ENCODE measurements around the gene DMAP1.
A peak's percentile ranks its signal among the peaks of the same experiment; 100 is the strongest.

The DMAP1 gene

DNA sequence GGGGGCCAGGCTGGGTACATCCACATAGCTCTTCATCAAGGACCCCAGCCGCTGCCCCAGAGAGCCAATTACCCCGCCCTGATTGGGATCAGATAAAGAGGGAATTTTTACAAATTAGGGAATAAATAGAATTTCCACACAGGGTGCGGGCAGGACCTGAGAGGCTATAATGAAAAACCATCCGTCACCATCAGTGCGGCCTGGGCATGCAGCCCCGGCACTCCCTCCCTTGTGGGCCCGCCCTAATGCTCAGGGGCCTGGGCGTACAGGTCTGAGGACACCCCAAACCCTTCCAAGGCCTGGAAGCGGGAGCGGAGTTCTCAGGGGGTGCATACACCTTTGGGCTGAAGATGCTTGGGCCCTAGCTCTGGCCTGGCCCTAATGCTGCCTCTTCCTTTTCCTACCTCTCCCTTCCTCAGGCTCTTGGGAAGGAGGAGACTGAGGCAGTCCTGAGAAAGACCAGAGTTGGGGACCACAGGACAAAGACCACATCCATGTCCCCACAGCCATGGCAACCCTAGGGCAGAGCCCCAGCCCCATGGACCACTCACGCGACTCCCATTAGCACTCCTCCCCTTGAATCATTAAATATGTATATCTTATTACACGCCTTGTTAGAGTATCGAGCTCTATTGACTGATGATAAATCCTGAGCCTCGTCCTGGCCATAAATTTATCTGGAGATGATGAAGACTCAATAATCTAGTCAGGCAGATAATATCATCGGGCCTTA lies 16.3 kb downstream of the DMAP1 start:
- DNase-seq, result no peak

DNA sequence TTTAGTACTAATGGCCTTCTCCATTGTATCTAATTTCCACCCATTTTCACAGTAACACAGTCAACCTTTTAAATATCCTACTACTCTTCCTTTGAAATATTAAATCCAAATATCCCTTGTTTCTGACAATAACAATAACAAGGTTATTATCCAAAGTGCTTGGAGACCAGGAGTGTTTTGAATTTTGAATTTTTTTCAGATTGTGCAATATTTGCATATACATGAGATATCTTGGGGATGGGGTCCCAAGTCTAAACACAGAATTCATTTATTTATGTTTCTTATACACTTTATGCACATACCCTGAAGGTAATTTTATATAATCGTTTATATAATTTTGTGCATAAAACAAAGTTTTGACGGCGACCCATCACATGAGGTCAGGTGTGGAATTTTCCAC lies 17.5 kb downstream of the DMAP1 start:
- DNase-seq, result no peak

GRCh38 chr1:44233593-44233992 lies 20.3 kb downstream of the DMAP1 start:
- DNase-seq, result no peak

DNA sequence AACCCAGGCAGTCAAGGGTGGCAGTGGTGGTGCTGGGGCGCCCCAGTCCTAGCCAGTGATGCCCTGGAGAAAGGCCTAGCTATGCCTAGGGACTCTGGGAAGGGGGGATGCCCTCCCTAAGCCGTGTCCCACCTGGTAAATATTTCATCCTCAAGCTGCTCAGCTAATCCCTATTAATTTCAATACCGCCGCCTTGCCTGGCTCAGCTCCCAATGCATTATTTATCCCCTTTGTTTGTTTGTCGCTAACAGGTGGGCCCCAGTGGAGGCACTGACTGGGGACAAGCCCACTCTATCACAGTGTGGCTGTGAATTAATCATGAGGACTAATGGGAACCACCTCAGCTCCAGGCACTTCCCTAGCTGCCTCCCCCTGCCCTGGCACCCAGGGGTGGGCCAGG lies 22.5 kb downstream of the DMAP1 start:
- no peak for DNase-seq

- no peak for DNase-seq
Observed at GRCh38 chr1:44236490-44237272, 23.4 kb downstream of the DMAP1 start.

DNA sequence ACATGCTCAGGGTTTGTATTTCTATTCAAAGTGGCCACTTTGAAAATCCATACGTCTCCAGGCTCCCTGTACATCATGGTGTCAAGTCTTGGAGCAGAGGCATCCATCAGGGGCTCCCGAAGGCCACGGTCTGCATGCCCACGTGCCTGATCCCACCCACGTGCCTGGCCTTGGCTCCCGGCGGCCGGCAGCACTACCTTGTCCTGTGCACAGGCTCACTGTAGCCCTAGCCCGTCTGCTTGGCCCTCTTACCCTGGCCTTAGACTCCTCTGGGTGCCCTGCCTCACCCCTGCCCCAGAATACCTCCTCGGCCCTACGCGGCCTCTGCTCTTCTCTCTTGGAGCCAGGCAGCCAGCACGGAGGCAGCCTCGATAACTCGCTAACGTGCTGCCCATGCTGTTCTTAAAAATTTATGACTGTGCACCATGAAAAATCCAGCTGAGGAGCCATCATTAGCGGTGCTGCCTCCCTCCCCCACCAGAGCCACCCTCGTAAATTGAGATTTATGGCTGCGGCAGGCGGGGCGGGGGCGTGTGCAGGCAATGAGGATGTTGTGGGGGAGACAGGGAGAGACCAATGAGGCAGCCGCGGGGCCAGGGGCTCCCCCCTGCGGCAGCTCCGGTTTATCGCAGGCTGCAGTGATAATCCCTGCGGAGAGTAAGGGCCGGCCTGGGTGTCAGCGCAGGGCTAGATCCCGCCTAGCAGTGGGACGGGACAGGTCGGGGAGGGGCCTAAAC lies 24.6 kb downstream of the DMAP1 start:
- DNase-seq, result peak; percentile 82

GRCh38 chr1:44238660-44239059 lies 25.4 kb downstream of the DMAP1 start:
- DNase-seq, result no peak

DNA sequence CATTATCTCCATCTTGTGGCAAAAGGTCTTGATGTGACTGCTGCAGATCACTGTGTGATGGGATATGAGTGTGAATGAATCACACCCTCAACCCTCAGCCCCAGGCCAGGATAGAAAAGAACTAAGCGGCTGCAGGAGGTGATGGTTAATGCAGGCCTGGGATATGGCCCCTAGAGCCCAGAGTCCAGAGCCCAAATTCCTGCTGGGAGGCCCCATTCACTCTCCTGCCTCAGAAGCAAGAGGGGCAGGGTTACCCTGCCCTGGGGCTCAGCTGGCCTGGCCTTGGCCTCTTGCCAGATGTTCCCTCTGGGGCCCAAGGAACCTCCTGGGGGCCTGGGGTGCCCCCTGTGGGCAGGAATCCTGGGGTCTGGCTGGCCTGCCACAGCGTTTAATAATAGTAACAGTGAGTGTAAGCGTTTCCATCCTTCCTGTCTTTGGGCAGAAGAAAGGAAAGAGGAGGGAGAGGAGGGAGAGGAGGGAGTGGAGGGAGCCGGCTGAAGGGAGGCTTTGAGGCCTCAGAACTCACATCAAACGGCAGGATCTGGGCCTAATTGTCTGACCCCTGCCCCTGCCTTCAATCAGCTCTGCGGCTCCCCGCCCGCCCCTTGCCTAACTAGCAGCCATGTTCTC lies 26.2 kb downstream of the DMAP1 start:
- DNase-seq, result no peak

GRCh38 chr1:44239961-44240371 lies 26.7 kb downstream of the DMAP1 start:
- DNase-seq, result no peak

DNA sequence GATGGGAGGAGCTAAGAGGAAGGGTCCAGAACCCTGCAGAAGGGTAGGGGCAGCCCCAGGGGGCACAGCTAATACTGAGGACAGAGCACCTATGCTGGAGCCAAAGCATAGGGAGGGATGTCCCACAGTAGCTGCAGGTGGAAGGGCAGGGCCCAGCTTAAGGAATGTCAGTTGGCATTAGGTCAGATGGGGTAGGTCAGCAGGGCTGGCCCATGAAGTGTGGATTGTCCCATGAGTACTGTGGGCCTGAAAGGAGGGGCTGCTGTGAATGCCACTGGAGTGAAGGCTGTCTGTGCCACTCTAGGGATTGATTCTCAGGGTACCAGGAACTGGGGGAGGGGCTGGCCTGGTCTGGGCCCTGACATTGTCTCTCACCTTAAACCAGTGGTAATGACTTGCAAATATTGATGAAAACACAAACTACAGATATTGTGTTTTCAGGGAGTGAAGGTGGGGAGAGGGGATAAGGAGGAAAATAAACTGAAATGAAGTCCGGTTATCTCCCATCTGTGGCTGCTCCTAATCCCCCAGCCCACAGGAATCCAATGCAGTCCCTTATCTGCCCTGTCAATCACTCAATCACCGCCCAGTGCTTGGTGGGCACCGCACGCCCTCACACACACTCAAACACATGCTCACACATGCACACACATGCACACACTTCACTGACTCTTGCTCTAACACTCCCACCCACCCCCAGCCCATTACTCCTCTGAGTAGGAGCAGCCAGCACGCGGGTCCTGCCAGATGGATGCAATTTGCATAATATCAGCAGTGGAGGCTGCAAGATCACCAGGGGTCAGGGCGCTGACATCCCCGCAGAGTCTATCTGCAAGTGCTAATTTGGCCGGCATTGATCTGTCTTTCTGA lies 27.8 kb downstream of the DMAP1 start:
- DNase-seq, result no peak

GRCh38 chr1:44242746-44243145 lies 29.5 kb downstream of the DMAP1 start:
- no peak for DNase-seq

GRCh38 chr1:44243782-44244495 lies 30.7 kb downstream of the DMAP1 start:
- no peak for DNase-seq

DNA sequence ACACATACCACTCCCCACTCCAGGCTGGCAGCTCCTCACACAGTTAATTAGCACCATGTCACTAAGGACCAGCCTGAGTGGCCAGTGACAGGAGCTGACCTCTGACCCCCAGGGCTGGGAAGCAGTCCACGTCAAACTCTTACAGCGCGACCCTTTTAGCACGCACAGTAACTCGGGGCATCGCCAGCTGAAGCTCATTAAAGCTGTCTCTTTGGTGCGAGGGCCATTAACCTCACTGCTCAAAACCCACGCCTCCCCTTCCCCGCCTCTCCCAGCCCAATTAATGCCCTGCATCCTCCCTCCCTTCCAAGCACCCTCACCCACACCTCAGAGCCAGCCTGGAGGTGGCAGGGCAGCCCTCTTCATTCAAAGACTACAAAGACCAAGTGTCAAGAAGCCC lies 31.7 kb downstream of the DMAP1 start:
- DNase-seq, result no peak

DNA sequence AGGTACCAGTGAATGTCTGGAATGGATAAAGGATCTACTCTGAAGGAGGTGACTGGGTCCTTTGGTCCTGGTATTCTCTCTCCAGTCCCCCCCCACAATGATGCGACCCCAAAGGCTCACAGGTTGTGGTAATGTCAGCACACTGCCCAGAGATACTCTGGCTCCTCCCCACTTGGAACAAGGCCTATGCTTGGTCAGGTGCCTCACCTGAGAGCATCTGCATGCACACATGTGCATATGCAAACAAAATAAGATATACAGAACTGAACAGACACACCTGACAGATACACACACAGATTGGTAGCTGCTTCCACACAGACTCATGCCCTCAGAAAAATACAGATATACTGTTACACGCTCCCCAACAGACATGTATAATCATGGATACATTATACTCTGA lies 33.5 kb downstream of the DMAP1 start:
- peak; percentile 81 for DNase-seq

- peak; percentile 96 for DNase-seq
Observed at GRCh38 chr1:44249543-44249942, 36.3 kb downstream of the DMAP1 start.

DNA sequence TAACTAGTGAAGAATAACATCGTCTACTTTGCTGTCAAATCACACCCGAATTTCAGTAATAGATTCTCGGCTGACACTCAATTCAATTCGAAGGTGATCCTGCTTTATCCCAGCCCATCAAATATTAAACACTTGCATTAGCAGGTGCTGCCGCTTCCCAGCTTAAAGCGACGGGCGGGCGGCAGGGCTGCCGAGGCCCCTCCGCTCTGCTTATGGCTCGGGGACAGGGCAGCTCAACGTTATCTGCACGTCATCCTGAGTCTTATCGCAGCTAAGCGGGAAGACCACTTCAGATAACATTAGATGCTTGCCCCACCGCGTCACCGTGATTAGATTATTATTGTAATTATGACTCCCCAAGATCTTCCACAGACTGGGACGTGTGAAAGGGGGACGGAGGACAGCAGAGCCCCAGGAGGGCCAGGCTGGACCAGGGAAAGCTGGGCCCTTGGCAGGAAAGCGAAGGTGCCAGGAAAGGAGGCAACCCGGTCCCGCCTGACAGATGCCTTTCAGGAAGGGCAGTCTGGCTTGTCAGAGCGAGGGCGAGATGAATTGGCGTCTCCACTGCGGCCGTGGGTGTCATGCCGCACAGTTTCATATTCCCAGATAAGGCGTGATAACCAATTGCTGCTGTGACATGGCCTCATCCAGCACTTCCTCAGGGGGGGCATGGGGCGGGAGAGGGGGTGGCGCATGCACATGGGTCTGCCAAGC lies 37.0 kb downstream of the DMAP1 start:
- peak; percentile 44 for DNase-seq

DNA sequence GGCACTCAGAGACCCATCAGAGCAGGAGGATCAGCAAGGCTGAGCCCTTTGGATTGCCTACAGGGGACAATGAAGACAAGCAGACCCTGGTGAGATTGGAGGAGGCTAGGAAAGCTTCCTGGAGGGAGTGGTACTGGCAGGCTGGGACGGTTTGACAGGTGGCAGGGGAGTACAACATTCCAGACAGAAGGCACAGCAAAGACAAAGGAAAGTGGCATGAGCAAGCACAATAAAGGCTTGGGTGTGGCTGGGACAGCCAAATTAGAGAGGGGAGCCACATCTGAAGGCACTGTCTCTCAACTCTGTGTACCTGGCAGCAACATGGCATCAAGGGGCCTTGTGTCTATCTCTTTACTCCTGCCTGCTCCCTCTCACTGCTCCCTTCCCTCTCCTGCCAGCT lies 38.2 kb downstream of the DMAP1 start:
- no peak for DNase-seq

GRCh38 chr1:44251989-44252671 lies 38.9 kb downstream of the DMAP1 start:
- DNase-seq, result peak; percentile 73

- DNase-seq, result no peak
Observed at GRCh38 chr1:44254392-44254910, 41.2 kb downstream of the DMAP1 start.
